AG09319 (cell line): ENCODE measurements around the gene HOXB9.

Experiments used
- DNase-seq: peaks from one replicate; pipeline ENCODE4 v3.0.0-alpha.2; 2010; ENCODE audit warnings: low read depth; ENCODE audit errors: extremely low read depth
- TF ChIP-seq, protein P1 (sequence below): IDR thresholded peaks from 2 replicates; pipeline ENCODE4 v1.5.1; 2011; ENCODE audit warnings: low read depth, mild to moderate bottlenecking, inconsistent platforms, low read length, moderate library complexity

Gene HOXB9

DNA sequence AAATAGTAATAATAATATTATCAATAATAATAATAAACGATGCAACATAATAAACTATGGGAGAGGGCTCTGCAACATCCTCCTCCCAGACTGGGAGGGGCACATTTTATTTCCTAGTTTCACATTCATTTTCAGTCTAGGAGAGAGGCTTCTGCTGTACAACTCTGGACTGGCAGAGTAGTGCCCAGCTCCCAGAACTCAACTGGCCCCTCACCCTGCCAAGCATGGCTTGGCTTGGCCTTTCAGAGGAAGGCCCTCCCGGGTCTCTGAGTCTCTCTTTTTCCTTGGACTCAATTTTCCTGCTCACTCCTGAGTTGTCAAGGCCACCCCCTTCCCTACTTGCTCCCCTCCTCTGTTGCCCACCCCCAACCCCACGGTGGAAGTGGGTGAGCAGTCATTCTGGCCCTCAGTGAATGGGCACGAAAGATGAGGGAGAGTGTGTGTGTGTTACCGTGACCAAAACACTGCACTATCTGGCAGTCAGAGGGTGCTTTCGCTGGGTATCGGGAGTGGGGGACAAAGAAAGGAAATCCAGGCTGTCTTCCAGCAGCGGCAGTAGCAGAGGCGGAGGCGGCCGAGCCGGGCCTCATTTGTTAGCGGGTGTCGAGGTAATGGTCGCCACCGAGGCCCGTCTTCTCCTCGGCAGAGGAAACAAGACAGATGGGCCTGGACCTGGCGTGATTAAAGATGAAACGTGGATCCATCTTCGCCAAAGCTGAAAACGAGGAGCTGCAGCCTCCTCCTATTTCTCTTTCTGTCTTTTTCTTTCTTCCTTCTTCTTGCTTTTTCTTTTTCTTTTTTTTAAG, 50.3 kb downstream of the HOXB9 start:
- no peak for DNase-seq
- TF ChIP-seq, protein P1, sequence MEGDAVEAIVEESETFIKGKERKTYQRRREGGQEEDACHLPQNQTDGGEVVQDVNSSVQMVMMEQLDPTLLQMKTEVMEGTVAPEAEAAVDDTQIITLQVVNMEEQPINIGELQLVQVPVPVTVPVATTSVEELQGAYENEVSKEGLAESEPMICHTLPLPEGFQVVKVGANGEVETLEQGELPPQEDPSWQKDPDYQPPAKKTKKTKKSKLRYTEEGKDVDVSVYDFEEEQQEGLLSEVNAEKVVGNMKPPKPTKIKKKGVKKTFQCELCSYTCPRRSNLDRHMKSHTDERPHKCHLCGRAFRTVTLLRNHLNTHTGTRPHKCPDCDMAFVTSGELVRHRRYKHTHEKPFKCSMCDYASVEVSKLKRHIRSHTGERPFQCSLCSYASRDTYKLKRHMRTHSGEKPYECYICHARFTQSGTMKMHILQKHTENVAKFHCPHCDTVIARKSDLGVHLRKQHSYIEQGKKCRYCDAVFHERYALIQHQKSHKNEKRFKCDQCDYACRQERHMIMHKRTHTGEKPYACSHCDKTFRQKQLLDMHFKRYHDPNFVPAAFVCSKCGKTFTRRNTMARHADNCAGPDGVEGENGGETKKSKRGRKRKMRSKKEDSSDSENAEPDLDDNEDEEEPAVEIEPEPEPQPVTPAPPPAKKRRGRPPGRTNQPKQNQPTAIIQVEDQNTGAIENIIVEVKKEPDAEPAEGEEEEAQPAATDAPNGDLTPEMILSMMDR = no peak

DNA sequence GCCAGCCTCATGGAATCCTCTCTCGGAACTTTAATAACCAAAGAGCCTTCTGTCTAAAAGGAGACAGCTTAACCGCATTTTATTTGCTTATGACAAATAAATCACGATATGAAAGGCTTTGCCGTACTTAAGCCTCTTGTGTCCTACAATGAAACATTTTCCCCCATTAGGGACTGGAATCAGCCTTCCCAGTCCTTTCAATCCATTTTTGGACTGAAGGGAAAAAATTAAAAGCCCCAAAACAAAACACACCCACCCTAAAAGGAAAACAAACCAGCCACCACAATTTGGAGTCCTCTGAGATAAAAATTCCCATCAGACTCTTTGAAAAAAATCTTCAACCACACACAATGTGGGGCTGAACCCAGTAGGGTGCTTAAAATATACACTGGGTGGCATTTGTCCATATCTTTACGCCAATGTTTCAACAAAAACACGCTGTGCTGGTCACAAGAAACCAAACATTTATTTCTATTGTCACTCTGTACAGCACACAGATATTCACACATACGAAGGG, 51.0 kb downstream of the HOXB9 start:
- TF ChIP-seq, protein P1 = no peak
- DNase-seq = no peak

DNA sequence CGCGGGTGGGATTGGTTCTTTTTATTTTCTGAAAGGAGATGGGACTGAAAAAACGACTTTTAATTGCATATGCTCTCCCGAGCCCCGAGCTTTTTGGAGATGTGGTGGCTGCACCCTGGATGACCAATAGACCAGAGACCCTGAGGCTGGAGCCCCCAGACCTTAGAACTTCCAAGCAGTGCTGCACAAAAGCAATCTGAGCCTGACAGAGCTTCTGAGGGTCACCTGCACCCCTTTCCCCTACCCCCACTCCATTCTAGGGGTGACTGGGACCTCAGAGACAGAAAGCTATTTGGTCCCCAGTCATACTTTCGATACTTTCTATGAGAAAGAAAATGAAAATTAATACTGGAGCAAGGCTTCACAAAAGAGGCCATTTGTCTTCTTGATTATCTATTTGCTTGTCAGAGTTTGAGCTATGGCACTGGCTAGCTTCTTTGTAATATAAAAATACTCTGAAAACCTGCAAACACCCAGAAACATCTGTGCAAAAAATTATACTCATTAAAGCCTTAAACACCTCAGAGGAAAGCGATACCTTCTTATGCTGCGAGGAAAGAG, 51.6 kb downstream of the HOXB9 start:
- no peak for DNase-seq
- TF ChIP-seq, protein P1 = no peak

DNA sequence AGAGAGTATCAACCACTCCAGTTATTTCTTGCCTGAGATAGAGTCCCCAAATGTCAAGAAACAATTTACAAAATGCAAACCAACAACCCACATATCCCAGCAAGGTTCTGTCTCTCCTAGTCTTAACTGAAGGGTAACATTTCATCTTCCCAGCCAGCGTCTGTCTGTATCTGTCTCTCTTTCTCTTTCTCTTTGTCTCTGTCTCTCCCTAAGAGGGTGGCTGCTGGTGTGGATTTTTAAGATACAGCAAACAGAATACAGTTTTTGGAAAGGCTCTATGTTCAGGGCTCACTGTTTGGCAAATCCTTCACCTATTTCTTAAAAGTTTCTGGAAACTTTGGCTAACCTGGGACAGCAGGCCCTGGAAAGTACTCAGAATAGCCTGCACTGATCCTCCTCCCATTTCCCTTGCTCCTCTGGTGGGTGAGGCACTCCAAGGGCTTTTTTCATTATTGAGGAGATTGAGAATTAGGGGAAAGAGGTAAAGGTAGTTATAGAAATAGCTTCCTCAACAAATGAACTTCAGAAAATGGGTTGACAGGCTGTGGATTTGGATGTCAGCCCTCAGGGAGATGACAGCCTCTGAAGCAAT, 54.2 kb downstream of the HOXB9 start:
- TF ChIP-seq, protein P1 = no peak
- DNase-seq = no peak
